NCI-H1092 treated with DMSO at 0.1 percent for 48 hours (cell line): Measurements from ENCODE around the gene NAALADL2.
A peak's percentile ranks its signal among the peaks of the same experiment; 100 is the strongest.

Experiments used
- DNase-seq: peaks from one replicate; lab custom pipeline; 2025; lab: John Stamatoyannopoulos, UW

NAALADL2 gene

DNA sequence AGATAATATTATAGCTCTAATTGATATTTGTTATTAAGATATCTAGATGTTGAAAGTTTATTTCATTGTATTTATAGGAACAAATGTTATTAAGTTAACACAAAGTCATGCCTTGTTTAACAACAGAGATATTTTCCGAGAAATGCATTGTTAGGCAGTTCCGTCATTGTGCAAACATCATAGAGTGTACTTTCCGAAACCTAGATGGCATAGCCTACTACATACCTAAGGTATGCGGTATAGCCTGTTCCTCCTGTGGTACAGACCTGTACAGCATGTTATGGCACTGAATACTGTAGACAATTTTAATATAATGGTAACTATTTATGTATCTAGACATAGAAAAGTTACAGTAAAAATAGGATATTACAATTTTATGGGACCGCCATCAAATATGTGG, 114.3 kb downstream of the NAALADL2 start:
- DNase-seq = no peak

DNA sequence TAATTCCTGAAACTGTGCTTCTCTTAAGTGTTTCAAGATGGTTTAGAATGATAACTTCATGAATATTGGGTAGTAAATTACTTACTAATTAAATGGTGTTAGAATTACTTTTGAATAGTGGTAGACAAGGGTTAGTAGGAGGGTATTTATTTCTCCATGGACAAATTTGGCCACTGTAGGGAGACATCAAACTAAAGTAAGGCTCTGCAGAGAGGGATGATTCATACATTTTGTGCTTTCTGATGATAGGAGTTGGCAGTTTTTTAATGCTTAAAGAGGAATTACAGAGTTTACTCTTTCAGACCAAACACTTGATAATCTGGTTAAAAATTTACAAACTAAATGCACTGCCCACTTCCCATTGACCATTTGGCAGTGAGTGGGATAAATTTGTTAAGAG, 127.6 kb downstream of the NAALADL2 start:
- no peak for DNase-seq

DNA sequence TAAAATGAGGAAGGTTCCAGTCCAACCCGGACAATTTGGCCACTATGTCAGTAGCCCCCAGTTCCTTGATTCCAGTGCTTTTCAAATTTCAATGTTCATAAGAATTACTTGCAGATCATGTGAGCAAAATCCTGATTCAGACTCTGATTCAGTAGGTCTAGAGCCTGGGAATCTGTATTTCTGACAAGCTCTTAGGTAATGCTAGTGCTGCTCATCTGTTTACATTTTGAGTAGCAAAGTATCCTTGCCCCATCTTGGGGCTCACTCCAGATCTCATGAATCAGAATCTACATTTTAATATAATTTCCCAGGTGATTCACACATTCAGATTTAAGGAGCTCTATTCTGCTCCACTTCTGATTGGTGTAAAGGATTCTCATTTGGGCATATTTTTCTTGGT, 142.0 kb downstream of the NAALADL2 start:
- no peak for DNase-seq

DNA sequence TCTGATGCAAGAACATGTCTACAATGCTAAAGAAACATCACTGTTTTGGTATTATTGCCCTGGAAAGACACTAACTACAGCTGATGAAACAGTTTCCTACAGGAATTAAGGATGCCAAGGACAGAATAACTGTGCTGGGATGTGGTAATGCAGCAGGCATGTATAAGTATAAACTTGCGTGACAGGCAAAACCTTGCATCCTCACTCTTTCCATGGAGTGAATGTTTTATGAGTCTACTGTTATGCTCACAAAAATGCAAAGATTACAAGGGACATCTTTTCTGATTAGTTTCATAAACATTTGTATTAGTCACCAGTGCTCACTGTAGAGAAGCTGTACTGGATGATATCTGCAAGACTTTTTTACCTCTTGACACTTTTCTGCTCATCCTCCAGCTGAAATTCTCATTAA, 143.6 kb downstream of the NAALADL2 start:
- DNase-seq = no peak

DNA sequence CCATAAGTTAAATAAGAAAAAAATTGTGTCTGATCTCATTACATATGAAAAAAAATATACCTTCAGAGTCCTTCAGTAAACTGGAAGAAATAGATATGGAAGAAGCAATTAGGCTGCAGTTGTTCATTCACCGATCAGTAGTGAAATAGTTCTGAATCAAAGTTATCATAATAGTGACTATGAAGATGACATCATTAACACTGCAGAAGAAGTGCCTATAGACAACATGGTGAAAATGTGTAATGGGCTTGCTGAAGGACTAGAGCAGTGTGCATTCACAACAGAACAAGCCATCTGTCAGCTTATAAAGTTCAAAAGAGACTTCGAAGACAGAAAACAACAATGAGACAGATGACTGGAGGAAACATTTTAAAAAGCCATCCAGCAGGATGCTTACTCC, 144.5 kb downstream of the NAALADL2 start:
- no peak for DNase-seq

DNA sequence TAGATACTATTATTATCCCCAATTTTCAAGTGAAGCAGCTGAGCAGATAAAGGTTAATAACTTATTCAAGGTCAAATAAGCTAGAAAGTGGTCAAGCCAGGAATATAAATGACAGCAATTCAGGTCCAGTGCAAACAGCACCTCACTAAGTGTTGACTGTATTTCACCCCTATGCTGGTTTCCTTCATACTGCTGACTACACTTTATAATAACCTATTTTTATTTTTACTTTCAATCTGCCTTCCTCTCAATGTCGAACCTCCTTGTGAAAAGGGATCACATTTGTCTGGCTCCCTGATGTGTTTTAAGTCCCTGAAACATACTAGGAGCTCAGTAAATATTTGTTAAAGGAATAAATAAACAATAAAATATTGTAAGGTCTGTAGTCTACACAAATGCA, 146.1 kb downstream of the NAALADL2 start:
- peak; percentile 26 for DNase-seq

DNA sequence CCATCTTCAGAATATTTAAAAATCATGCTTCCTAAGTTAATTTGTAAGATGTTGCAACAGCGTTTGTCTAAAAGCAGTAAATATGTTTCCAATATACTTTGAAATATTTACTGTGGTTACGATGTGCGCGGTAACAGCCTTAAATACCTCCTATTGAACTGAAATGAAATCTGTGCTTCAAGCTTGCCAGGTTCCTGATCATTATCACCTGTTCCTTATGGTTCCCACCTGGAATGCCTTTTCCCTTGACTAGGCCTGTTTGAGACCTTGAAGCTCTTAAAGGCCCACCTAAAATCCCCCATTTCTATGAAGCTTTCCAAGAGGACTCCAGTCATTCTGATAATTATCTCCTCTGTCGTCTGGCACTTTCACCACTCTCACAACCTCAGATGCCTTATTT, 146.7 kb downstream of the NAALADL2 start:
- DNase-seq = peak; percentile 32

DNA sequence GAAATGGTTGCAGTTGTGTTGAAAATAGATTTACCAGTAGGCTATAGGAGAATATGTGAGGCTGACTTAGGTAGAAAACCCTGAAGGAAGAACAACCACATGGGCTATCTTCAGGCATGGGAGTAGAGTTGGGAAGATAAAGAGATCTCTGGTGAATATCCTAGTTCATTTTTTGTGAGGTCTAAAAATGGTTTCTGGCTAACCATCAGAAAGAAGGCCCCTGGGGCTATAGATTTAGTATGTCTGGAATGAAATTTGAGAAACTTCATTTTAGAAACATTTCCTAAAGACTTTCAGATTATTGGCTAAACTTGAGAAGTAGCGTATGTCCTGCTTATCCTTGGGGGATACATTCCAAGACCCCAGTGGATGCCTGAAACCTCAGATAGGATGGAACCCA, 148.2 kb downstream of the NAALADL2 start:
- DNase-seq = no peak

DNA sequence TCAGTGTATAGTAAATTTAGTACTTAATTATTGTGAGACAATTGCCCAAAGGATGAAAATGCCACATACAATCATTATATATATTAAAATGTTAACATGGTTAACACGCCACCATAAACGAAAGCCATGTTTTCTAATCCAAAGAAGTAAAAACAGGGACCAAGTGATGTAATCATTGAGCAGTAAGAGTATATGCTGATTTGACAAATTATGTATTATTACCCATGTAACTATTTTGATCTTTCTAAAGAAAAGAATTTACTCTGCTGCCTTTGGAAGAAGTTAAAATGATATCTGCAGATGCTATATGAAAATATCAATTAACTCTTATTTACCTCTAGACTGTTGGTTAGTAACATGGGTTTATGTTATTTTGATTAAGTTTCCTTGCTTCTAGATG, 150.2 kb downstream of the NAALADL2 start:
- no peak for DNase-seq

DNA sequence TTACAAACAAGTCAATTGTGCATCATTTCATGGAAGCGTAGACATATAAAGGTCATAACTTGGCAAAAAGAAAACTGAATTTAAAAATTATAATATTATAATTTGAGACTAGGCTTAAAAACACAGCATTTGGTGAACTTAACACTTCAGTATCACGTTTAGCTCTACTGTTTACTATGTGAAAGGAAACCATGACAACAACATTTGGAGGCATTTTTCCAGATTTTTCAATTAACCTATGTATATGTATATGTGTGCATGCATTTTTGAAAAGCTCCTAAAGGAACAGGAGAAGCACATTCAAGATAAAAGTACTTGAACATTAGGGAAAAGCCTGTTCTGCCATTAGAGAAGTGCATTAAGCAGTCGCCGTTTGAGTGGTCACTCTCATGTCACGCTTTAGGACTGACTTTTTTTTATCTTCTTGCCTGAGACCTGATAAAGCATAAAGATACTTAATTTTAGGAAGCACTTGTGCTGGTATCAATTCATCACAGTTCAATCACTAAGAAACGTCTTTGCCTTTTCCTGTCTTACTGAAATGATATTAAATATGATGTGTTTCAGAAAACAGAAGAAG, 156.0 kb downstream of the NAALADL2 start:
- no peak for DNase-seq

DNA sequence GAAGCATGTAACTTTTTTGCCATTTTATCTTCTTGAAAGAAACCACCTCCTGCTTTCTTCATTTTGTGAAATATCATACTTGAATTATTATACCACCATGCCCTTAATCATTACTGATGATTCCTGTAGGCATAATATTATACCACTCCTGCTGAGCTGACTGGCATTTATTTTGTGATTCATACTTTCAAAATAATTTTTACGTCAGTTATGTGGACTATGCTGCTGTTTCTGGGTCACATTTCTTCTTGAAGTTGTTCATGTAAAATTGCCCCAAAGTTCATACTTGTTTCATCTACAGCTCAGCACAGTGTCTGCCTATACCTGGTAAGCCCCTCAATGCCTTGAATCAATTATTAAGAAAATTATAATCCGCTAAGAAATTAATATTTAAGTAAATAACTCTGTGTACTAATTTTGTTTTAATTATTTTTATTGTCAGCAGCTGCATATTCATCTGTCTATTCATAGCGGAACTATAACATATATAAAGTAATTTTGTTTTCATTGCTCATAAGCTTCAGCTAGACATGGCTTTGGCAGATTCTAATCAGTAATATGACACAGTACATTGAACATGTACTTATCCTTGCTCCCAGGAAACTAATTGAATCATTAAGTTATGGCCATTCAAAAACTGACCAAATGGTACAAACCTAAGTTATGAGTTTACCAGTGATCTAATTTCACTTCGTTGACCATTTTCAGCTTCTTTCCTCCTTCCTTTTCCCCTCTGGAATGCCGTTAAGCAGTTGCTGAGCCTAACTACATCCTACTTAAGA, 160.0 kb downstream of the NAALADL2 start:
- DNase-seq = no peak

DNA sequence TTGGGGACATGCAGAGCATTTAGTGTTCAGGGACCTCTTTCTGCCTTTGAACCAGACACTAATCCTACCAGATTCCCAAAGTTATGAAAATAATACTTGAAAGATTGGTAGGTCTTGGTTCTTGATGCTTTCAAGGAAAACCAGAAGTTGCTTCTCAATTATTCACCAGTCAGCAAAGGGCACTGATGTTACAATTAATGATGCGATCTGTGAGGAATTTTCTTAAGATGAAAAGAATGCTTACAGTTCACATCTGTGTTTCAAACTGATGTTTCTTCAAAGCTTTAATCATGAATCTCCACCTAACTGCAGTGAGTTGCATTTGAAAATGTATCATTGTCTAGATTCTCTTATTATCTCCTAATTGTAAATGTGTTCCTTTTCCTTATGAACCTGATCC, 161.0 kb downstream of the NAALADL2 start:
- no peak for DNase-seq

DNA sequence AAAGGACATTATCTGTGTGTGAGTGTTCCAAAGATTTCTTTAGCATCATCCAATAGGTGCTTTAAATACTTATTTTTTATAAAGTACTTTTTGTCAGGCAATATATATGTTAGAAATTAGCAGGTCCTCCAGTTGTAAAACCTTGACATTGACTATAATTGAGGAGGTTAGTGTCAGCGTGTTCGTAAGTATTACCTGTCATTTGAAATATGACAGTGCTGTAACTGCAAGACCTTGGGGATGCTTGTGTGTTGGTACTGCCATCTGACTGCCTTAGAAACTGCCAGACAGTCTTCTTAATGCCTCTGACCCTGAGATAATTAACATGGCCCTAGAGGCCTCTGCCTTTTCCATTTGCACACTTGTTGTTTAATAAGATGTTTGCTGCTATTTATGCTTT, 170.7 kb downstream of the NAALADL2 start:
- no peak for DNase-seq

DNA sequence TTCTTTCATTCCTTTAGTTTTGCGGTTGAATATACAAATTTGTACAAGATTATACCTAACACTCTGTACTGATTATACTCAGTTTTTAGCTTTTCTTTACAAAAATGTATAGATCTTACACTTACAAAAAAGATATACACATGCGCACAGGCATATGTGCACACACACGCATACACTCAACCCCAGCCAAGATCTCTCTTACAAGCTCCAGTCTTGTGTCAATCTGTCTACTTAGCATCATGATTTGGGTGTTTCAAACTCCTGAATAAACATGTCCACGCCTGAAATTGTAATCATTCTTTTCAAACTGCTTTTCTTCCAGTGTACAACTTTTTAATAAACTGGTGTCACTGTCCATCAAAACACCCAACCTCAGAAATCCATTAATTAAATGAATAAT, 180.7 kb downstream of the NAALADL2 start:
- DNase-seq = no peak

DNA sequence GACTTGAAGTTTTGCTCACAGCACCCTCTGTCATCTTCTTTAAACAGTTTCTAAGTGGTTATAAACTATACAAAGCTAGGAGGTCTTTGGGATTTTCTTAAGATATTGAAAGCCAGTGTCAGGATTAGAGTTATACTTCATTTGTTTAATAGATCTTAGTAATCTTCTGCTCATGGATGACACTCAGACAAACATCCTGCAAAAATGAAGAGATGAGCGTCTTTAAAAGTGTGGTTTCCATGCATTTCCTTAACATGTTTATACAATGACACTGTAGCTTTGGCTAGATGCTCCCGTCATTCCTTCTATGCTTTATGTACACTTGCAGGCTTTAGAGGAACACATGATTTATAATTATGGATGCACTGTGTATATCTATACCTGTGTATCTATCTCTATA, 182.2 kb downstream of the NAALADL2 start:
- no peak for DNase-seq

DNA sequence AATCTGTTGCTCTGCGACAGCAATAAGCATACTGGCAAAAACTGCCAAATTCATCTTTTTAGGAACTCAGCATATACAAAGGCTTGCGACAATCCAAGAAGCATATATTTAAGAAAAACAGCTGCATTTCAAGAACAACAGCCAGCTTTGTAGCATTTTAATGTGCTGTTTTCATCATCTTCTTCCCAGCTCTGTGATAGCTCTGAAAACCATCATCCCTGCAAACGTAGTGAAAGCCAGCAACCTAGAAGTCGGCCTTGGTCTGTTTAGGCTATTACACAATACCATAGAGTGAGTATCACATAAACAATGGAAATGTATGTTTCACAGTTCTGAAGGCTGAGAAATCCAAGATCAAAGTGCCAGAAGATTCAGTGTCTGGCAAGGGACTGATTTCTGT, 187.5 kb downstream of the NAALADL2 start:
- no peak for DNase-seq

DNA sequence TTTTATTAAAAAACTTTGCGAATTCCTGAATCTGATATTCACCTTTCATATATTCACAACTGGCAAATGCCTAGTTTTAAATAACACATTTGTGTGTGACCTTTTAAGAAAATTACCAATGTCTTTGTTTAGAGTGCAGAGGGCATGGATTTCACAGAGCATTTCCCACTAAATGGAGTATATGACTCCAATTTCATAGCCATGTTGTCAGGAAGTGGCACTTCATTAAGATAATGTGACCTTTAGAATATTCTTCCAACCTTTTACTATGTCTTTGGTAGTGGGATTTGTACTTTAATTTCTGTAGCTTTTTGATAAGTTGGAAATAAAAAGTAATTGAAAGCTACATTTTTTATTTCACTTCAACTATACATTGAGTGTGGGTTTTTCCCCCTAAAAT, 188.7 kb downstream of the NAALADL2 start:
- no peak for DNase-seq

DNA sequence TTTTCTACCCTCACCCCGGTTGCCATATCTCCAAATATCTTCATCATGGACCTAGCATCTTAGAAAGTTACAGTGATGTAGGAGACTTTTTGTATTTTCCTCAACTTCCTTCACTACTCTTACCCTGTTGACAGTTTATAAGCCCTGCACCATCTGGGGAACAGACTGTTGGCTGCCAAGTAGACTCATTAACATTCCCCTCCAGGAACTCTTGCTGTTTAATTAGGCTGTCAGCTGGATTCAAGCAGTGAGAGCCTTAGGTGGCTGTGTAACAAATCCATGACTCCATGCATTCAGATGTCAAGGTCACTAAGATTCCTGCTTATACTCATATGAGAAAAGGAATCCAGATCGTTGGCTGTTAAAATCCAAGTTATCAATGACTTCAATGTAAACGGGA, 198.3 kb downstream of the NAALADL2 start:
- DNase-seq = no peak

DNA sequence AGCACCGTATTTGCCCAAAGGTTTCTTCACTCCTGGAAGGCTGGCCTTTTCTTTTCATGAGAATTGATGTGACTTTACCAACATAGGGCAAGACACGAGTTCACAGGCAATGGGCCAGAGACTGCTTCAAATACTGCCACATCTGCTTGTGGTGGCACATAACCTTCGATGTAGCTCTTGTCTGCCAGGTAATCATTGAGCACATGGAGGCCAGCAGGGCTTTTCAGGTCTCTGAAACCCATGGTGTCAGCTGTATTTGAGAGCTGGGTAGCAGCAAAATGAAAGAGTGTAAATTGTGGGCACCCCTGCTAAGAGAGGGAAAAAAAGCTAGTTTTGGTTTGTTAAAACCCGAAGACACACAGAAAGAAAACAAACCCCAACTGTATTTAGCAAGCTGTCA, 200.7 kb downstream of the NAALADL2 start:
- no peak for DNase-seq

DNA sequence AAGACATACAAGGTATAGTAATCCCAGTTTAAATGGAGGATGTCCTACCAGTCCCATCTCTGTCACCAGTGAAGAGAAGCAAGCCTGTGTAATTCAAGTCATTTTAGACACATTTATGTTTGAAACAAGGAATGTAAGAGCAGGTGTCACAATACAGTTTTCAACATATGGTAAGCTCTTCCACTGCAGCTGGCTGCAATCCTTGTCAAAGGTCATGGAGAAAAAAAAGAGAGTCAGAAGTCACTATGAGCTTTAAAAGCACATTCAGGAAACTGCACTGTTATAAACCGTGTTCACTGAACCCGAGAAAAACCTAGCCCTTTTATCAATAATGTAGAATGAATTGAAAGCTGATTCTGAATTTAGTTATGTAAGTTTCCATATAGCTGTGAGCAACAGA, 206.4 kb downstream of the NAALADL2 start:
- no peak for DNase-seq

DNA sequence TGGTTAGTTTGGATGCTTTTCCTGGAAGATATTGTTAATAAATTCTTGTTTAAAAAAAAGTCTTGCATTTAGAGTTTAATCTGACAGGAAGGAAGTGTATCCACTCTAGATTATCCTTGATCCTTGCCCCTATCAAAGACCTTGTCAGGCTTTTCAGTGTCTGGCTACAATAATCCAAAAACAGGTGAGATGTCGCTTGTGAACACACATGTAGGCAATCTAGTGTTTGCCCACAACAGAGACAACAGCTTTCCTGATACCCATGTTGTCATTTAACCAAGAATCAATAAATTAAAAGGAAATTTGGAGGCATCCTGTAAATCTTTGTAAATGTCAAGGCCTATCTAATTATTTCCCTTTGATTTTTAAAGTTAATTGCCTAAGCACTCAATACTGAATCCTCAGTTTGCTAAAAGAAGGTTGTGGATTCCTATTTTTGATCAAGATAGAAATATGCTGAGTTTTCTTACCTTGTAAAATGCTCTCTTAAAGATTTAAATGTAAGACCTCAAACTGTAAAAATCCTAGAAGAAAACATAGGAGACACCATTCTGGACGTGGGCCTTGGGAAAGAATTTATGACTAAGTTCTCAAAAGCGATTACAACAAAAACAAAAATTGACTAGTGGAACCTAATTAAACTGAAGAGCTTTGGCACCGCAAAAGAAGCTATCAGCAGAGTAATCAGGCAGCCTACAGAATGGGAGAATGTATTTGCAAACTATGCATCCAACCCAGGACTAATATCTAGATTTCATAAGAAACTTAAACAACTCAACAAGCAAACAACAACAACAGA, 207.7 kb downstream of the NAALADL2 start:
- DNase-seq = no peak

DNA sequence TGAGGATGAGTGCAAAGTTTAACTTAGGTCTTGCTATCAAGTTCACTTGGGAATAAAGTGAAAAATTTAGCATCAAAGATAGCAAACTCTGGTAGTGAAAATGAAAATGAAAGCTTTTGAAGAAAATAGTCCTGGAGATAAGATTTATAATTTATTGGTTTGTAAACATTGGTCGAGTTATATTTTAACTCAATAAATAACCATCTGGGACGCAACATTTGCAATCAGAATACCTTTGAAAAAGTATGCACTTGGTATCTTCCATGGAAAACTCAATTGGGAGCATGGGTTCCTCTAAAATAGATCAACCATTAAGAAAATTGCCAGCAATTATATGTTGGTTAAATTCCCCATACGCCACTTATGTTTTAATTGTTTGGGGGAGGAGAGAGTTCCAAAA, 209.5 kb downstream of the NAALADL2 start:
- no peak for DNase-seq

DNA sequence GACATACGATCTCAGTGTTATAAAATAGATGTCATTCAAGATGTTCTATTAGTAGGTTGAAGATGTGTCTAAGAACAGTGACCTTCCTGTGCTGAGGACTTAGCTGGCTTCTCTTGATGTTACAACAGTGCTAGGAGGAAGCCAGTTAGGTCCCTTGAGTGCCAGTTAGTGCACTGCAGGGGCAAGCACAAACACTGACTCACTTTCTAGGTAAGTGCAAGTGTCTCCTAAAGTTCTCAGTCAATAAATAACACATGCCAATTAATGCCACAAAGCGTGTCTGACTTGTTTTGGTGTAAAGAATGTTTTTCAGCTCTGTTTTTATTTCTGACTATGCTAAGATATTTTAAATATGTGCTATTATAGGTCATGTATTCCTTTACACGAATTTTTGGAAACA, 211.8 kb downstream of the NAALADL2 start:
- no peak for DNase-seq
